Mucosa of gallbladder (tissue), 1 donor: Measurements from ENCODE around the gene FAM13A. TPM values are rescaled to one million over a fixed set of nuclear protein-coding genes. Genes with fewer than 3 reads are reported as not detected.

ENCODE experiments used
- DNase-seq: peaks from one replicate; pipeline ENCODE4 v3.0.0-alpha.2; 2020; ENCODE audit warnings: low spot score
- total RNA-seq: library from RNA; stranded (reverse); gene quantifications from one replicate; pipeline ENCODE4 v1.2.1, GENCODE V29; 2021
- donor health status: DM: no; HTN: no; CAD: no.

FAM13A gene
- total RNA-seq, 1 donor from 2014 or later = 43.8 TPM

GRCh38 chr4:88720451-88721428 is 336.2 kb downstream of the FAM13A start:
- no peak for DNase-seq

GRCh38 chr4:88719381-88719780 is 337.6 kb downstream of the FAM13A start:
- DNase-seq = no peak

GRCh38 chr4:88718098-88718497 is 338.9 kb downstream of the FAM13A start:
- DNase-seq = no peak

- no peak for DNase-seq
Observed at GRCh38 chr4:88713782-88714181, 343.2 kb downstream of the FAM13A start.

GRCh38 chr4:88709989-88710388 is 347.0 kb downstream of the FAM13A start:
- DNase-seq = no peak

GRCh38 chr4:88706574-88706973 is 350.4 kb downstream of the FAM13A start:
- no peak for DNase-seq

- no peak for DNase-seq
Observed at GRCh38 chr4:88705805-88706492, 351.0 kb downstream of the FAM13A start.

- no peak for DNase-seq
Observed at GRCh38 chr4:88705223-88705622, 351.8 kb downstream of the FAM13A start.

- DNase-seq = no peak
Observed at GRCh38 chr4:88702782-88703181, 354.2 kb downstream of the FAM13A start.

- DNase-seq = no peak
Observed at GRCh38 chr4:88698519-88698918, 358.5 kb downstream of the FAM13A start.

- DNase-seq = peak; percentile 70
Observed at GRCh38 chr4:88697588-88698329, 359.2 kb downstream of the FAM13A start, which contains the start of gene NAP1L5. Gene NAP1L5 (minus strand): TSS chr4:88697829. CDS start chr4:88697754, 75 bp downstream.

- DNase-seq = peak; percentile 10
Observed at GRCh38 chr4:88697141-88697540, 359.8 kb downstream of the FAM13A start.

GRCh38 chr4:88696630-88697029 is 360.4 kb downstream of the FAM13A start:
- no peak for DNase-seq

GRCh38 chr4:88693792-88694191 is 363.2 kb downstream of the FAM13A start:
- DNase-seq = no peak

GRCh38 chr4:88690355-88690754 is 366.6 kb downstream of the FAM13A start:
- DNase-seq = no peak

GRCh38 chr4:88681209-88681608 is 375.8 kb downstream of the FAM13A start:
- DNase-seq = no peak

Other genes starting within 250 kb of the FAM13A start
- gene TIGD2, start 54.3 kb upstream of the FAM13A start, total RNA-seq = 8.9 TPM